ENCODE results near the gene ZYX. TPM values are rescaled to one million over a fixed set of nuclear protein-coding genes. Genes with fewer than 3 reads are reported as not detected.
A peak's percentile ranks its signal among the peaks of the same experiment; 100 is the strongest.

Gene ZYX
- total and polyA plus RNA-seq, 9 of the 15 experiments (the other 6 are each of a cell fraction or from before 2014, with no cell fraction given) = 1.8 to 130 (median 15.7) TPM

DNA sequence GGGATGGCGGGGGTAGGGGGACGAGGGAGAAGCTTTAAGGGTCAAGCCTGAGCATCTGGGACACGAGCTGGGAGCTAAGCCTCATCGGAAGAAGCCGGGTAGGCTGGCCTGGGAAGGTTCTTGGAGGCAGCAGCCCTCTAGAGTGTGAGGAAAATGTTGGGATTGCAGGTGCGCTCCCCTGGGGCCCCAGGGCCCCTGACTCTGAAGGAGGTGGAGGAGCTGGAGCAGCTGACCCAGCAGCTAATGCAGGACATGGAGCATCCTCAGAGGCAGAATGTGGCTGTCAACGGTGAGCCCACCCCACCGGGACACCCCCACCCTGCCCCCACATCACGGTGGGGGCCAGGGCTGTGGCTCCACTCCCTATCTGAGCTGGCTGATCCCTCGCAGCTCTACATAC is 6.9 kb downstream of the ZYX start:
- H3K36me3 ChIP-seq (ENCODE audit: control insufficient read depth, insufficient read depth, low read length) = peaks cover 75% of the 10 kb centered on the region; the same call in 2 of the 3 replicates
- H3K4me1 ChIP-seq (replicated peaks in 1 of 2; ENCODE audit: control insufficient read depth in 2 of 2, insufficient read depth in 2 of 2, low read length in 2 of 2) = peaks cover 5 to 29% of the 10 kb centered on the region in 2 experiments; a peak in 3 of 5 replicates
- TF ChIP-seq, protein P1, sequence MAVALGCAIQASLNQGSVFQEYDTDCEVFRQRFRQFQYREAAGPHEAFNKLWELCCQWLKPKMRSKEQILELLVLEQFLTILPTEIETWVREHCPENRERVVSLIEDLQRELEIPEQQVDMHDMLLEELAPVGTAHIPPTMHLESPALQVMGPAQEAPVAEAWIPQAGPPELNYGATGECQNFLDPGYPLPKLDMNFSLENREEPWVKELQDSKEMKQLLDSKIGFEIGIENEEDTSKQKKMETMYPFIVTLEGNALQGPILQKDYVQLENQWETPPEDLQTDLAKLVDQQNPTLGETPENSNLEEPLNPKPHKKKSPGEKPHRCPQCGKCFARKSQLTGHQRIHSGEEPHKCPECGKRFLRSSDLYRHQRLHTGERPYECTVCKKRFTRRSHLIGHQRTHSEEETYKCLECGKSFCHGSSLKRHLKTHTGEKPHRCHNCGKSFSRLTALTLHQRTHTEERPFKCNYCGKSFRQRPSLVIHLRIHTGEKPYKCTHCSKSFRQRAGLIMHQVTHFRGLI (CRISPR knock-in tag; IDR thresholded peaks at IDR 0.05) = no peak
- no peak for TF ChIP-seq POLR2H (tag; IDR thresholded peaks at IDR 0.05; ENCODE audit: low read depth)
- TF ChIP-seq MIER1 (IDR thresholded peaks at IDR 0.05; ENCODE audit: low read depth) = no peak
- TF ChIP-seq, protein P2, sequence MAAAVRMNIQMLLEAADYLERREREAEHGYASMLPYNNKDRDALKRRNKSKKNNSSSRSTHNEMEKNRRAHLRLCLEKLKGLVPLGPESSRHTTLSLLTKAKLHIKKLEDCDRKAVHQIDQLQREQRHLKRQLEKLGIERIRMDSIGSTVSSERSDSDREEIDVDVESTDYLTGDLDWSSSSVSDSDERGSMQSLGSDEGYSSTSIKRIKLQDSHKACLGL (CRISPR knock-in tag; IDR thresholded peaks at IDR 0.05; ENCODE audit: borderline replicate concordance, poor library complexity, severe bottlenecking) = no peak
- TF ChIP-seq ZBTB17 (CRISPR knock-in tag; IDR thresholded peaks at IDR 0.05) = no peak
- no peak for TF ChIP-seq MEF2A (IDR thresholded peaks at IDR 0.05; ENCODE audit: control insufficient read depth, low read depth, low read length)
- no peak for TF ChIP-seq FOXP1 (CRISPR knock-in tag; IDR thresholded peaks at IDR 0.05)
- no peak for TF ChIP-seq MAFK (IDR thresholded peaks at IDR 0.05; ENCODE audit: low read length)
- no peak for TF ChIP-seq CHD4 (IDR thresholded peaks at IDR 0.05; ENCODE audit: insufficient read depth, insufficient replicate concordance, low read depth, low read length, poor library complexity, severe bottlenecking)
- no peak for TF ChIP-seq SRSF3 (IDR thresholded peaks at IDR 0.05; ENCODE audit: insufficient read depth, low read length)
- no peak for TF ChIP-seq JUN (IDR thresholded peaks at IDR 0.05; ENCODE audit: borderline replicate concordance, low read depth, low read length)
- TF ChIP-seq JUN (CRISPR knock-in tag; IDR thresholded peaks at IDR 0.05; ENCODE audit: borderline replicate concordance) = no peak
- TF ChIP-seq, protein P3, sequence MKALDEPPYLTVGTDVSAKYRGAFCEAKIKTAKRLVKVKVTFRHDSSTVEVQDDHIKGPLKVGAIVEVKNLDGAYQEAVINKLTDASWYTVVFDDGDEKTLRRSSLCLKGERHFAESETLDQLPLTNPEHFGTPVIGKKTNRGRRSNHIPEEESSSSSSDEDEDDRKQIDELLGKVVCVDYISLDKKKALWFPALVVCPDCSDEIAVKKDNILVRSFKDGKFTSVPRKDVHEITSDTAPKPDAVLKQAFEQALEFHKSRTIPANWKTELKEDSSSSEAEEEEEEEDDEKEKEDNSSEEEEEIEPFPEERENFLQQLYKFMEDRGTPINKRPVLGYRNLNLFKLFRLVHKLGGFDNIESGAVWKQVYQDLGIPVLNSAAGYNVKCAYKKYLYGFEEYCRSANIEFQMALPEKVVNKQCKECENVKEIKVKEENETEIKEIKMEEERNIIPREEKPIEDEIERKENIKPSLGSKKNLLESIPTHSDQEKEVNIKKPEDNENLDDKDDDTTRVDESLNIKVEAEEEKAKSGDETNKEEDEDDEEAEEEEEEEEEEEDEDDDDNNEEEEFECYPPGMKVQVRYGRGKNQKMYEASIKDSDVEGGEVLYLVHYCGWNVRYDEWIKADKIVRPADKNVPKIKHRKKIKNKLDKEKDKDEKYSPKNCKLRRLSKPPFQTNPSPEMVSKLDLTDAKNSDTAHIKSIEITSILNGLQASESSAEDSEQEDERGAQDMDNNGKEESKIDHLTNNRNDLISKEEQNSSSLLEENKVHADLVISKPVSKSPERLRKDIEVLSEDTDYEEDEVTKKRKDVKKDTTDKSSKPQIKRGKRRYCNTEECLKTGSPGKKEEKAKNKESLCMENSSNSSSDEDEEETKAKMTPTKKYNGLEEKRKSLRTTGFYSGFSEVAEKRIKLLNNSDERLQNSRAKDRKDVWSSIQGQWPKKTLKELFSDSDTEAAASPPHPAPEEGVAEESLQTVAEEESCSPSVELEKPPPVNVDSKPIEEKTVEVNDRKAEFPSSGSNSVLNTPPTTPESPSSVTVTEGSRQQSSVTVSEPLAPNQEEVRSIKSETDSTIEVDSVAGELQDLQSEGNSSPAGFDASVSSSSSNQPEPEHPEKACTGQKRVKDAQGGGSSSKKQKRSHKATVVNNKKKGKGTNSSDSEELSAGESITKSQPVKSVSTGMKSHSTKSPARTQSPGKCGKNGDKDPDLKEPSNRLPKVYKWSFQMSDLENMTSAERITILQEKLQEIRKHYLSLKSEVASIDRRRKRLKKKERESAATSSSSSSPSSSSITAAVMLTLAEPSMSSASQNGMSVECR (CRISPR knock-in tag; IDR thresholded peaks at IDR 0.05) = no peak
- no peak for TF ChIP-seq CSDE1 (IDR thresholded peaks at IDR 0.05)
- TF ChIP-seq ZSCAN29 (IDR thresholded peaks at IDR 0.05) = no peak
- TF ChIP-seq TCF7 (IDR thresholded peaks at IDR 0.05; ENCODE audit: borderline replicate concordance) = no peak
- no peak for TF ChIP-seq PCBP1 (IDR thresholded peaks at IDR 0.05; ENCODE audit: low read depth, low read length, poor library complexity, severe bottlenecking)
- H3K27ac ChIP-seq (ENCODE audit: extremely low read depth, low read depth, low read length) = no peak overlapping the region
- POLR2A ChIA-PET = interaction anchor here (0.7 to 9.7 kb wide), 5 partner anchors 8 to 330 kb away, joined by 3 to 131 read pairs (median 3); partner anchors contain the start of gene EPHA1
- peaks cover 22% of the 10 kb centered on the region for H4K20me1 ChIP-seq (replicated peaks; ENCODE audit: control insufficient read depth, insufficient read depth, low read length)
- H2AFZ ChIP-seq (ENCODE audit: low read depth, low read length) = no peak overlapping the region
- in situ Hi-C loops (cut with MboI) = no loop called here
- H3K4me2 ChIP-seq (ENCODE audit: insufficient read depth, low read length) = no peak overlapping the region
- H3K9ac ChIP-seq (ENCODE audit: insufficient read depth in 1 of 2, low read depth in 2 of 2, low read length in 2 of 2) = peak overlapping the region in 1 of 2 experiments; percentile 22; a peak in 1 of 4 replicates
- CTCF ChIA-PET (ENCODE audit: low intra/inter-chr PET ratio) = no interaction called here
- no peaks in the 10 kb centered on the region; the same call in 2 of the 3 replicates for H3K79me2 ChIP-seq (ENCODE audit: control insufficient read depth, insufficient read depth, low read length)
- no peak overlapping the region for H3K4me3 ChIP-seq
- H3K27me3 ChIP-seq (ENCODE audit: control insufficient read depth in 2 of 2, insufficient read depth in 2 of 2, low read length in 2 of 2) = no peaks in the 10 kb centered on the region; a peak in 1 of 5 replicates
- ATAC-seq (no peak), FAIRE-seq (no peak), DNase-seq (ENCODE audit: extremely low read depth in 1 of 4, low spot score in 3 of 4) (peak in 2 of 4 experiments; percentile 30 to 32)
- H3K9me3 ChIP-seq (replicated peaks; ENCODE audit: control insufficient read depth, insufficient read depth, low read depth, low read length) = no peaks in the 10 kb centered on the region
- no TSS peak for BruUV-seq (replicated peaks)
- intact Hi-C loops (cut with micrococcal nuclease) = no loop called here
- peaks cover 18% of the 10 kb centered on the region for H3K9me1 ChIP-seq (ENCODE audit: control insufficient read depth, insufficient read depth, low read length)
- 86% methylated on average over 10 of the region's 10 CpGs for WGBS (ENCODE audit: insufficient coverage, low coverage, missing lambda C conversion rate)

All from K562 (cell line).